HS-5 (cell line): Measurements from ENCODE around the gene FRYL.

Experiments used
- DNase-seq: peaks from one replicate; pipeline ENCODE4 v3.0.0-alpha.2; 2012; ENCODE audit warnings: low read depth

FRYL gene

DNA sequence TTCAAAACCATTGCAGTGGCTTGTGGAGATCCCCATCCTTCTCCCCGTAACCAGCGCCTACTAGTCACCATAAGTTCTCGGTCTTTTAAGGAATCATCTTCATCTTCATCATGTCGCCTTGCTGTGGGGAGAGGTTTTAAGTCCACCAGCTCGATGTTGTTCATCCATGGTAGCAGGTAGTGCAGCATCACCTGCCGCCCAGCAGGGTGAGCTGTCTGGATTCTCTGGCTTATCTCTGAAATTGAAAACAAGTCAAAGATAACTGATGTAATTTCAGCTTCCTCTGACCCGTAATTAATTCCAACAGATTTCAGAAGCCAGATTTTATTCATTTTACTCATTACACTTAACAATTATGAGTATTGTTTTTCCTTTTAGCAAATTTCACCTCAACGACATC is 222.6 kb downstream of the FRYL start:
- DNase-seq, result no peak

DNA sequence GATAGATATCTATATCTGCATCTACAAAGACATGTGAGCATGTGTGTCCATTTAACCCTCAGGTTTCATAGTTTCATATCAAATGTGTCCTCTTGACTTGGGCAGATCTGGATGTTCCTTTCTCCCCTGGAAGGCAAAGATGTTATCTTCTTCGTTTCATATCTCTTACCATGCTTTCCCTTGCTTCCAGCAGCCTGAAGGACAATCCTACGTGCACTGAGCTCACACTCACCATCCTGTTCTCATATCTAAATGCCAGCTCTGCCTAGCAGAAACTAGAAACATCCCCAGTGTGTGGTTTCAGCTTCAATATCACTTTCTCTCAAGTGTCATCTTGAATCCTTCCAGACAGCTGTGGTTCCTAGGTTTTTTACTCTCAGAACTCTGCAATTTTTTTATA is 223.8 kb downstream of the FRYL start:
- no peak for DNase-seq

DNA sequence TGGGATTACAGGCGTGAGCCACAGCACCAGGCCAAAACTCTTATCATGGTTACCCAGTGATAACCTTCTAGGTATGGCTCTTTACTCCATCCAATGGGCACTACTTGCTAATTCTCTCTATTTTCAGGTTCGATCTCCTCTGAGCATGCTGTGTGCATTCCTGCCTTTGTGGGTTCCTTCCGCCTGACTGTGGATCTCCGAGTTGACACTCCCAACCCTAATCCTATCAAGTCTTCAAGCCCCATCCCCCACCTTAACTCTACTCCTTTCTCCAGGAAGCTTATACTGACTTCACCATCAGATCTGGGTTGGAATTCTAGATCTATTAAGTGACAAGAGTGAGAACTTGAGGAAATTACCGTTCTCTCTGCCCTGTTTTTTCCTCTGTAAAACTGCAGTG is 225.5 kb downstream of the FRYL start:
- DNase-seq, result no peak

DNA sequence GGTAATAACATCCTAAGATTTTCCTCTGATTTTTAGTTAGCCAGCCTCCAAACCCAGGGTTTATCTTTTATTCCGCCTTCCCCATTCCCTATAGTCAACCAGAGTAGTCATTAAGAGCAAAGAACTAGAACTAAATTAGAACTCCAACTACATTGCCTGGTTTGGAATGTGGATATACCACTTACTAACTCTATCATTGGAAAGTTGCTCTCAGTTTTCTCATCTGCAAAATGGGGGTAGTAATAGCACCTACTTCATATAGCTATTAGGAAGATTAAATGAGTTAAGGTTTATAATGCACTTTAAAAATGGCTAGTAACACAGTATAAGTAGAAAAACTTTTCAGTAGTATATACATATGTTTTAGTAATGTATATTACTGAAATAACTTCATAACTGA is 226.4 kb downstream of the FRYL start:
- DNase-seq, result no peak

GRCh38 chr4:48546336-48546735 is 233.7 kb downstream of the FRYL start:
- DNase-seq, result no peak

GRCh38 chr4:48543796-48544195 is 236.3 kb downstream of the FRYL start:
- DNase-seq, result no peak

- no peak for DNase-seq
Observed at GRCh38 chr4:48542888-48543287, 237.2 kb downstream of the FRYL start.

DNA sequence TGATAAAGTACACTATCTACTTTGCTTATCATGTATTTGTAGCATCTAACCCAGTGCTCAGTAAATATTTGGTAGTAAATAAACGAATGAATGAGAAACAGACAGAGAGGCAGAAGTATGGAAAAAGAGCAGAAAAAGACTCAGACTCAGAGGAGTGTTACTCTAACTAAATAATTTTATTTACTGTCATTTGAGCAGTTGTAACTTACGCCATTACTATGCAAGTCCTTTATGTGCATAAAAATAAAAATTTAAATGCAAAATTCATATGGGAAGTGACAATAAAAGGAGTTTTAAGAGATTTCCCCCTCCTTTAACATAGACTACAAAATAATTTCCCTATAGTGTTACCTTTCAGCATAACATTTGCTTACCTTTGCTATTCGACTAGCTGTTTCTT is 240.5 kb downstream of the FRYL start:
- DNase-seq, result no peak

DNA sequence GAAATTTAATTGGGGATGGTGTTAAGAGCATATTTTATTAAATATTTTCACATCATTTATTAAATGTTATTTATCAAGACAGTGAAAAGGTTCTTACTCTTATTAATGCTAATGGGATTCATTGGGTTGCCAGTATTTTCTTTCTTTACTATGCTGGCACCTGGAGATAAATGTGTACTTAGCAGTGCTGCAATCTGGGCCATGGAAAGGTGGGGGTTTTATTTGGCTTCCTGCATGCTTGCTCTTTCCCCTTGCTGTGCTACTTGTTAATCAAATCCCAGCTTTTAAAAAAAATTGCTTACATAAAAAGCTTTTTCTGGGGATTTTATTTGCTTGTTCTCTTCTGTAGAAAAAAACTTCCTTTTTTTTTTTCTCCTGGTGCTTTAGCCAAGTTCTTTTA is 241.7 kb downstream of the FRYL start:
- DNase-seq, result no peak

- no peak for DNase-seq
Observed at GRCh38 chr4:48526406-48526805, 253.7 kb downstream of the FRYL start.

GRCh38 chr4:48518143-48518542 is 261.9 kb downstream of the FRYL start:
- DNase-seq, result no peak

GRCh38 chr4:48509543-48509942 is 270.5 kb downstream of the FRYL start:
- DNase-seq, result no peak

DNA sequence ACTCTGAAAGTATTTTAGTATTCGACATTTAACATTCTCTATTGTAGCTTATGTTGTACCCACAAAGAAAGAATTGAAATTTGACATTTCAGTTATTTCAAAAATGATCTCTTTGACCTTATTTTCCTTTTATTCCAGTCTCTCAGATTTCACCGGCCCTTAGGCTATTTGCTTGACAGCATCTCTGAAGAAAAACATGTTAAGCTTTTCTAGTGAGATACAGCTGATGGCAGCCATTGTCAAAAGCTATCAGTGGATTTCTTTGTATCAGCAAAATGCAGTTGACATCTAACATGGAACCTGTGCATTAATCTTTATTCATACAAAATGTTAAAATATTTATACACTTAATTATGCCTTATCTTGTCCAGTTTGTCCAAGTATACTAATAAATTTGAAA is 273.4 kb downstream of the FRYL start:
- no peak for DNase-seq

- no peak for DNase-seq
Observed at GRCh38 chr4:48504352-48504751, 275.7 kb downstream of the FRYL start.

- no peak for DNase-seq
Observed at GRCh38 chr4:48504026-48504330, 276.1 kb downstream of the FRYL start.

DNA sequence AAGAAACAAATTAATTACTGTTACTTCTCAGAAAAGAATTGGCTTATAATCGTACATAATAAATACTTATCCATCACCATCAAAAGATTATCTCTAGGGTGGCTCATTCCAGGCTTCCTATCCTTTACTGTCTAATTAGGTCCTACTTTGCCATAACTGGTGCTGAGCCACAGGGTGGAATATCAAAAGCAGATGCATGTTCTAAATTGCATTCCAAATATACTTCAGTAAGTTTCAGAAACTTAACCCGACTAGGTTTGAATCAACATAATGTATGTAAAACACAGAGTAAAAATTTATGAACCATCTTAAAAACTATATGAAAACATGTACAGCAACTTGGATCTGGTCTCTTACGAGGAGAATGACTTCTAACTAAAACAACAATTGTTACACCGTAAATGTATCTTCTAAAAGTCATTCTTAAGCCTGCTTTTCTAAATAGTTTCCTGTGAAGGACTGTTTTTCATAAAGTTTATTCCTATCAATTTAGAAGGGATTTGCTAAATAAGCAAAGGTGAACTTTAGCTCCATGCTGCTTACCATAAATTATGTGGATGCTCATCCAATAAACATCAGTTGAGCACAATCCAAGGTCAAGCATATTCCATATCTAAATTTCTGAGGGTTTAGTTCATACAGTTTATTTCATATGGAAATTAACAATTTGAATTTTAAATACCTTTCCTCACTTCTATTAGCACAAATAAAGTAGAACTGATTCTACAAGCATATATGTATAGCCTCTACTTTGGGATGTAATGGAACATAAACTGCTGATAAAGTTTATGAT is 276.6 kb downstream of the FRYL start:
- no peak for DNase-seq

GRCh38 chr4:48499551-48500066 is 280.5 kb downstream of the FRYL start:
- DNase-seq, result no peak

- no peak for DNase-seq
Observed at GRCh38 chr4:48498895-48499294, 281.2 kb downstream of the FRYL start.

GRCh38 chr4:48495941-48496340 is 284.1 kb downstream of the FRYL start:
- no peak for DNase-seq

DNA sequence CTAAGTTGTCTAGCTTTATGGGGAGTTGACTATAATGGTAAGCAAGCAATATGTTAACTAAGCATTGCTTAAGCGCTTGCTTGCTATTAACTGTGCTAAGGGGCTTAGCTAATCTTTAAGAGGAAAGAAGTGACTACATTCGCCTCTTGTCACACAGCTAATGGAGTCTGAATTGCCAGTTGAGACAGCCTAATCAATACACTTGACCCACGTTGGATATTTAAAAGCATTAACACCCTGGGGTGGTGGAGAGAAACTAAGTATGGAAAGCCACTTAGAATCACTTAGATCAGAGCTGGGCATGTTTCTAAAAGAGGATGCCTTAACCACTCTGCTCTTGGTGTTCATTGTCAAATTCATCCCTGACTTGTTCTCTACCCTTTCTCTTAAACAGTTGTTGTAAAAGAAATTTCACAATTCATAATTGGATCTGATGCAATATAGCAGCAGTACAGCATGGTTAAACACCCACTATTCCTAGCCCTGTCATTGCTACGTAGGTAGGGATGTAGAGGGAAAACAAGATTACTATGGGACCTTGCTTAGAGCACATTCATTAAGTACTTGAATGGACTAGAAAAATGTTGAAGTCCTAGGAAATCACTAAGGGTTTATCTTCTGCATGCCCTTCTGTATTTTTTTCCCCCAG is 286.5 kb downstream of the FRYL start:
- no peak for DNase-seq

DNA sequence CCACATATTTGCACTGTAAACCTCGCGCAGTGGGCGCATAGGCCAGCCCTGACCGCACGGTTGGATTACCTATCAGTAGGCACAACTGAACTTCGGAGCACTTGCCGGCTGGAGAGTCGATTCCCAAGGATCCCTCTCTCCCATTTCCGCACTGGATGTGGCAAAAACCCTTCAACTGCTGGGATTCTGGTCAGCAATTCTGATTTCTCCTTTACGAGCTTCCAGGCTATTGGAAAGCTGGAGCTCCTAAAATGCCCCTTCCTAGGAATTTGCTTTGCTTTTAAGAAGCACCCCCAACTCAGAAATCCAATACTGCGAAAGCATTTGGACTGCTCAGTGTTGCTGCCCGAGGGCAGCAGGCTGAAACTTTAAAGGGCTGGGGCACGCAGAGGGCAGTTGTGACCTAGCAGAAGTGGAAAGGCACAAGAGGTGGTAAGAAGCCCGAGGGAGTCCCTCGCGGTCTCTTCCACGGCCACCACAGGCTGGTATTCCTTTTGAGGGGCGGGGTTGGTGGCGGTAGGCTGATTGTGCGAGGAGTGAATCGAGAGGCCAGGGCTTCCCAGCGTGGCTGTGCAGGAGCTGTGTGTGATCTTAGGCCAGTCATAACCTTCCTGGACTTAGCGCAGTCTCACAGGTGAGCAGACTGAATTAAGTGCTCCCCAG is 288.4 kb downstream of the FRYL start:
- DNase-seq, result no peak

DNA sequence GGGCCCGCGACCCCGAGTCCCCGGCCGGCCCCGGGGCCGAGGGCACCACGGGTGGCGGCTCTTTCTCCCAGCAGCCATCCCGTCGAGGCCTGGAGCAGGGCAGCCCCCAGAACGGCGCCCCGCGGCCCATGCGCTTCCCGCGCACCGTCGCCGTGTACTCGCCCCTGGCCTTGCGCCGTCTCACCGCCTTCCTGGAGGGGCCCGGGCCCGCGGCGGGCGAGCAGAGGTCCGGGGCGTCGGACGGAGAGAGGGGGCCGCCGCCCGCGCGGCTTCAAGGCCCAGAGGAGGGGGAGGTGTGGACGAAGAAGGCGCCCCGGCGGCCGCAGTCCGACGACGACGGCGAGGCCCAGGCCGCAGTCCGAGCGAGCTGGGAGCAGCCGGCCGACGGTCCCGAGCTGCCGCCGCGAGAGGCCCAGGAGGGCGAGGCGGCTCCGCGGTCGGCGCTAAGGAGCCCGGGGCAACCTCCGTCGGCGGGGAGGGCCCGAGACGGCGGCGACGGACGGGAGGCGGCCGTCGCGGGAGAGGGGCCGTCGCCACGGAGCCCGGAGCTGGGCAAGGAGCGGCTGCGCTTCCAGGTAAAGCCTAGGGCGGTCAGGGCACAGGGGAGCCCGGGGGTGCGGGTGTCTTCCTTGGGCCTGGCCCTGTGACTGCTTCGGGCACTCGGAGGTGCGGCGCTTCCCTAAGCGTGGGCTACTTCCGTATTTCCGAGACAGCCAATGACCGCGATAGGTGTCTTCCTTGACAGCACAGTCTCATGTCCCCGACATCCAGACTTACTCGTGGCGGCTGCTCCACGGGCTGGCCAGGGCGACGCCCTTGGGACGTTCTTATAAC is 289.2 kb downstream of the FRYL start:
- no peak for DNase-seq
